ENCODE measurements around the gene DDX10.

- no peak for TF ChIP-seq CTCF (IDR thresholded peaks at IDR 0.05)
- no peak for TF ChIP-seq ZFX (IDR thresholded peaks at IDR 0.05; ENCODE audit: borderline replicate concordance)
Observed at GRCh38 chr11:108880510-108880909, 215.6 kb downstream of the DDX10 start.
